Activated CD8-positive, alpha-beta memory T cell treated with anti-CD3 and anti-CD28 coated beads, Interleukin-2, amount 10 ng/mL, durations not matched to agents 7 days and 5 days (primary cell): ENCODE data around the gene PRPH. TPM values are rescaled to one million over a fixed set of nuclear protein-coding genes. Genes with fewer than 3 reads are reported as not detected.

Experiments
- ATAC-seq: fragments of 150-1000 bp; cut with Tn5 transposase; one replicate; pipeline ENCODE4 v1.10.0; 2021; ENCODE audit warnings: moderate library complexity
- CTCF ChIA-PET: fragments of 350-600 bp; sonication (Branson Sonifier 250); formaldehyde crosslinking; loops from one replicate; lab custom pipeline; 2021; ENCODE audit warnings: antibody characterized with exemption; lab: Charles Lee
- DNase-seq: peaks from one replicate; pipeline ENCODE4 v3.0.0-alpha.2; 2020
- H3K27ac Mint-ChIP-seq: one replicate; pipeline ENCODE4 v1.8.0; 2021; ENCODE audit warnings: mild to moderate bottlenecking, mixed read lengths
- H3K27me3 Mint-ChIP-seq: one replicate; pipeline ENCODE4 v1.8.0; 2021; ENCODE audit warnings: mixed read lengths
- H3K36me3 Mint-ChIP-seq: one replicate; pipeline ENCODE4 v1.8.0; 2021; ENCODE audit warnings: mild to moderate bottlenecking, mixed read lengths
- H3K4me1 Mint-ChIP-seq: one replicate; pipeline ENCODE4 v1.8.0; 2021; ENCODE audit warnings: mixed read lengths
- H3K4me3 Mint-ChIP-seq: one replicate; pipeline ENCODE4 v1.8.0; 2021; ENCODE audit warnings: mild to moderate bottlenecking, moderate library complexity, mixed read lengths
- H3K9me3 Mint-ChIP-seq: one replicate; pipeline ENCODE4 v1.8.0; 2022; ENCODE audit warnings: low read depth, mixed read lengths
- total RNA-seq, 2 experiments: library from RNA; stranded (reverse); gene quantifications; one replicate each; pipeline ENCODE4 v1.2.3, GENCODE V29; 2021

Gene PRPH
- total RNA-seq, 2 experiments from 2014 or later, result 0.26 to 0.35 TPM

GRCh38 chr12:49341777-49342065, 46.8 kb downstream of the PRPH start:
- peaks cover 85% of the 10 kb centered on the region for H3K27me3 Mint-ChIP-seq
- no peak for DNase-seq
- ATAC-seq, result no peak
- no peaks in the 10 kb centered on the region for H3K9me3 Mint-ChIP-seq
- H3K27ac Mint-ChIP-seq, result no peak overlapping the region
- H3K36me3 Mint-ChIP-seq, result no peaks in the 10 kb centered on the region
- no peak overlapping the region for H3K4me3 Mint-ChIP-seq
- H3K4me1 Mint-ChIP-seq, result peaks cover 32% of the 10 kb centered on the region
- CTCF ChIA-PET, result interaction anchor here (0.5 to 4.0 kb wide), 33 partner anchors 10 to 527 kb away, joined by 3 to 87 read pairs (median 4); partner anchors contain the start of genes PRPH, SPATS2, TROAP and TUBA1C

GRCh38 chr12:49342066-49342913, 47.3 kb downstream of the PRPH start:
- no peak overlapping the region for H3K27ac Mint-ChIP-seq
- H3K4me3 Mint-ChIP-seq, result no peak overlapping the region
- H3K27me3 Mint-ChIP-seq, result peaks cover 86% of the 10 kb centered on the region
- peaks cover 34% of the 10 kb centered on the region for H3K4me1 Mint-ChIP-seq
- ATAC-seq (peak; percentile 80), DNase-seq (peak; percentile 85)
- no peaks in the 10 kb centered on the region for H3K36me3 Mint-ChIP-seq
- CTCF ChIA-PET, result interaction anchor here (0.6 to 4.0 kb wide), 40 partner anchors 10 to 1922 kb away, joined by 3 to 87 read pairs (median 4); partner anchors contain the start of genes PRPH, SPATS2, TROAP and TUBA1C
- no peaks in the 10 kb centered on the region for H3K9me3 Mint-ChIP-seq

GRCh38 chr12:49342914-49343731, 48.2 kb downstream of the PRPH start:
- H3K36me3 Mint-ChIP-seq, result no peaks in the 10 kb centered on the region
- CTCF ChIA-PET, result interaction anchor here (0.6 to 4.0 kb wide), 35 partner anchors 9 to 438 kb away, joined by 3 to 87 read pairs (median 5); partner anchors contain the start of genes PRPH, SPATS2, TROAP and TUBA1C
- peaks cover 31% of the 10 kb centered on the region for H3K4me1 Mint-ChIP-seq
- ATAC-seq (no peak), DNase-seq (no peak)
- no peak overlapping the region for H3K27ac Mint-ChIP-seq
- H3K4me3 Mint-ChIP-seq, result no peak overlapping the region
- H3K27me3 Mint-ChIP-seq, result peaks cover 85% of the 10 kb centered on the region
- H3K9me3 Mint-ChIP-seq, result no peaks in the 10 kb centered on the region

GRCh38 chr12:49344486-49345050, 49.6 kb downstream of the PRPH start:
- CTCF ChIA-PET, result interaction anchor here (0.7 to 4.0 kb wide), 5 partner anchors 15 to 177 kb away, joined by 3 to 87 read pairs (median 31); partner anchors contain the start of gene PRPH
- no peak for ATAC-seq
- no peak overlapping the region for H3K4me3 Mint-ChIP-seq
- H3K36me3 Mint-ChIP-seq, result no peaks in the 10 kb centered on the region
- no peaks in the 10 kb centered on the region for H3K9me3 Mint-ChIP-seq
- H3K27ac Mint-ChIP-seq, result no peak overlapping the region
- H3K27me3 Mint-ChIP-seq, result peaks cover 87% of the 10 kb centered on the region
- no peak for DNase-seq
- H3K4me1 Mint-ChIP-seq, result peaks cover 31% of the 10 kb centered on the region

GRCh38 chr12:49345051-49345824, 50.3 kb downstream of the PRPH start:
- no peak overlapping the region for H3K4me3 Mint-ChIP-seq
- DNase-seq, result no peak
- H3K36me3 Mint-ChIP-seq, result no peaks in the 10 kb centered on the region
- H3K4me1 Mint-ChIP-seq, result peaks cover 31% of the 10 kb centered on the region
- CTCF ChIA-PET, result interaction anchor here (1.1 to 5.2 kb wide), 10 partner anchors 8 to 72 kb away, joined by 3 to 92 read pairs (median 36); partner anchors contain the start of genes C1QL4, PRPH, SPATS2 and TROAP
- no peak for ATAC-seq
- no peaks in the 10 kb centered on the region for H3K9me3 Mint-ChIP-seq
- no peak overlapping the region for H3K27ac Mint-ChIP-seq
- peaks cover 82% of the 10 kb centered on the region for H3K27me3 Mint-ChIP-seq

DNA sequence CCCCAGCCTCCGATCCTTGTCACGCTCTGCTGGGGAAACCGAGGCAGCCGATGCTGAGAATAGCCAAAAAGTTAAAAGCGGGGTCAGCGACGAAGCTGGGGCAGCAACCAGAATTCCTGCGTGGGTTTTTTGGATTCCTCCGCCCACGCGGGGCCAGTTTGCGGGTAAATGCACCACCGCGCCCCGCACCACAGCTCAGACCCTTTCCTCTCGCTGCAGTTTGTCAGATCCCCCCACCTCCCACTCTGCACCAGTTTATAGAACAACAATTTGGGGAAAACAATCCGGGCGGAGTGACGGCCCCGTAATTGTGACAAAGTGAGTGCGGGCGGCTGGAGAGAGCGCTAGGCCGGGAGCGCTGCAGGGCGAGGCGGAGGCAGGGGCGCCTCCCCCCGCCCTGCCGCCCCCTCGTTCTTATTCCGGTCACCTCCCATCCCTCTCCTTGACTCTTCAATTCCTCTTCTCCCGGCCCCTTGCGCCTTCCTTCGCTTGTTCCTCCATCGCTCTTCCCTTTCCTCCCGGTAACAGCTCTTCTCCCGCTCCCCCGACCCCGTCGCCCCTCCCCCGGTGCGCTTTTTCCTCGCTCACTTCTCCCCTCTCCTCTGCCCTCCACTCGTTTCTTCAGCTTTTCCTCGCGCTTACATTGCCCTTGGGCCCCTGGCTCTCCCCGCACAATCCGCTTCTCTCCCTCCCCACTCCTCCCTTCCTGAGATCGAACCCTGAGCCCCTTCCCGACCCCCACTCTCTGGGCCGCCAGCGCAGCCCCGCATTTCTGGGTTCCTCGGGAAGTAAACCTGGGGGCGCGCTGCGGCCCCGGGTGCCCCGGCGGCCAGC, 51.1 kb downstream of the PRPH start:
- CTCF ChIA-PET, result interaction anchor here (1.0 to 5.2 kb wide), 19 partner anchors 9 to 279 kb away, joined by 3 to 92 read pairs (median 11); partner anchors contain the start of genes C1QL4, PRPH, SPATS2 and TROAP
- peak overlapping the region; percentile 20 for H3K4me3 Mint-ChIP-seq
- H3K9me3 Mint-ChIP-seq, result no peaks in the 10 kb centered on the region
- DNase-seq (no peak), ATAC-seq (no peak)
- H3K27me3 Mint-ChIP-seq, result peaks cover 79% of the 10 kb centered on the region
- no peak overlapping the region for H3K27ac Mint-ChIP-seq
- H3K36me3 Mint-ChIP-seq, result no peaks in the 10 kb centered on the region
- H3K4me1 Mint-ChIP-seq, result peaks cover 31% of the 10 kb centered on the region

GRCh38 chr12:49346659-49347310, 51.8 kb downstream of the PRPH start, which contains the start of gene DNAJC22:
TSS of gene DNAJC22 (plus strand) at chr12:49346888. CDS start at chr12:49348873, 1,985 bp downstream.
- no peaks in the 10 kb centered on the region for H3K36me3 Mint-ChIP-seq
- CTCF ChIA-PET, result interaction anchor here (0.6 to 5.2 kb wide), 38 partner anchors 7 to 378 kb away, joined by 3 to 92 read pairs (median 6); partner anchors contain the start of genes C1QL4, KCNH3, PRPH and SPATS2
- ATAC-seq (peak; percentile 37), DNase-seq (no peak)
- H3K9me3 Mint-ChIP-seq, result no peaks in the 10 kb centered on the region
- H3K4me1 Mint-ChIP-seq, result peaks cover 31% of the 10 kb centered on the region
- H3K27ac Mint-ChIP-seq, result no peak within 1 kb of the TSS
- H3K4me3 Mint-ChIP-seq, result peak within 1 kb of the TSS; percentile 61
- H3K27me3 Mint-ChIP-seq, result peaks cover 76% of the 10 kb centered on the region

- CTCF ChIA-PET, result interaction anchor here (0.6 to 5.2 kb wide), 62 partner anchors 8 to 695 kb away, joined by 3 to 92 read pairs (median 4); partner anchors contain the start of genes C1QL4, KCNH3, PRPH and RND1
- ATAC-seq, result peak; percentile 83
These were observed 52.6 kb downstream of the PRPH start for GRCh38 chr12:49347311-49348193.

More at GRCh38 chr12:49347311-49348193, 52.6 kb downstream of the PRPH start:
- H3K4me3 Mint-ChIP-seq, result peak overlapping the region; percentile 61
- H3K36me3 Mint-ChIP-seq, result no peaks in the 10 kb centered on the region
- no peaks in the 10 kb centered on the region for H3K9me3 Mint-ChIP-seq
- H3K27me3 Mint-ChIP-seq, result peaks cover 75% of the 10 kb centered on the region
- peaks cover 31% of the 10 kb centered on the region for H3K4me1 Mint-ChIP-seq
- peak; percentile 78 for DNase-seq
- H3K27ac Mint-ChIP-seq, result no peak overlapping the region
